SK-N-SH (cell line): ENCODE results near the gene G6PD. TPM values are rescaled to one million over a fixed set of nuclear protein-coding genes. Genes with fewer than 3 reads are reported as not detected.

Source experiments
- CTCF ChIA-PET: fragments of 300-600, 350-600 bp; formaldehyde crosslinking; extraction: SDS; loops from one replicate; lab custom pipeline; 2021; lab: Yijun Ruan, JAX
- POLR2A ChIA-PET: fragments of 350-600 bp; sonication (Branson Sonifier 250); formaldehyde crosslinking; extraction: SDS; loops from one replicate; lab custom pipeline; 2020; ENCODE audit warnings: antibody characterized with exemption, inconsistent platforms; lab: Yijun Ruan, JAX
- DNase-seq: peaks from one replicate; pipeline ENCODE4 v3.0.0; 2012
- H2AFZ ChIP-seq: fragments of 200-600 bp; sonication (generic); 2 replicates; pipeline ENCODE4 v1.8.1; 2016; ENCODE audit warnings: antibody characterized with exemption, mild to moderate bottlenecking, low read depth
- H3F3A ChIP-seq: fragments of 200-600 bp; sonication (generic); replicated peaks from 2 replicates; pipeline ENCODE3; 2016; ENCODE audit warnings: antibody characterized with exemption, mild to moderate bottlenecking; ENCODE audit not compliant: insufficient read depth
- H3K27ac ChIP-seq, 2 experiments: fragments of 200-500 bp in 1 of 2; fragments of 200-600 bp in 1 of 2; sonication (Bioruptor generic) in 1 of 2; sonication (generic), shearing (Covaris generic) in 1 of 2; 2 replicates each; pipeline versions ENCODE4 v1.5.1 to v1.6.1; 2014 to 2016; ENCODE audit warnings: low read depth in 2 of 2, inconsistent platforms in 1 of 2, low read length in 1 of 2, mild to moderate bottlenecking in 1 of 2, mixed read lengths in 1 of 2
- H3K27me3 ChIP-seq: fragments of 200-600 bp; sonication (generic), shearing (Covaris generic); 2 replicates; pipeline ENCODE4 v1.6.1; 2016; ENCODE audit warnings: mixed run types; ENCODE audit not compliant: insufficient read depth
- H3K36me3 ChIP-seq, 2 experiments: fragments of 200-500 bp in 1 of 2; fragments of 200-600 bp in 1 of 2; sonication (Bioruptor generic) in 1 of 2; sonication (generic) in 1 of 2; replicated peaks in 1 of 2; 2 replicates each; pipeline versions ENCODE3 to v1.5.1; 2014 to 2016; ENCODE audit warnings: low read length in 1 of 2, mild to moderate bottlenecking in 1 of 2; ENCODE audit not compliant: insufficient read depth in 2 of 2, control insufficient read depth in 1 of 2
- H3K4me1 ChIP-seq, 2 experiments: fragments of 200-500 bp in 1 of 2; fragments of 200-600 bp in 1 of 2; sonication (Bioruptor generic) in 1 of 2; sonication (generic), shearing (Covaris generic) in 1 of 2; 2 replicates each; pipeline versions ENCODE4 v1.5.1 to v1.6.1; 2014 to 2016; ENCODE audit warnings: low read depth in 1 of 2, low read length in 1 of 2, mixed run types in 1 of 2; ENCODE audit not compliant: insufficient read depth in 2 of 2, control insufficient read depth in 1 of 2
- H3K4me2 ChIP-seq: fragments of 200-600 bp; sonication (generic), shearing (Covaris generic); 2 replicates; pipeline ENCODE4 v1.6.1; 2017; ENCODE audit warnings: mixed run types
- H3K4me3 ChIP-seq, 2 experiments: fragments of 200-500 bp in 1 of 2; fragments of 200-600 bp in 1 of 2; sonication (Bioruptor generic) in 1 of 2; sonication (generic), shearing (Covaris generic) in 1 of 2; 2 replicates each; pipeline versions ENCODE4 v1.5.1 to v1.8.1; 2014 to 2016; ENCODE audit warnings: low read depth in 2 of 2, inconsistent platforms in 1 of 2, low read length in 1 of 2, mild to moderate bottlenecking in 1 of 2, mixed read lengths in 1 of 2, moderate library complexity in 1 of 2
- H3K79me2 ChIP-seq: fragments of 200-600 bp; sonication (generic); 2 replicates; pipeline ENCODE4 v1.8.1; 2017; ENCODE audit warnings: mild to moderate bottlenecking; ENCODE audit not compliant: insufficient read depth
- H3K9ac ChIP-seq: fragments of 200-600 bp; sonication (generic); 2 replicates; pipeline ENCODE4 v1.6.1; 2017; ENCODE audit warnings: mixed run types
- H3K9me2 ChIP-seq: fragments of 200-600 bp; sonication (generic); 2 replicates; pipeline ENCODE4 v1.6.1; 2017; ENCODE audit warnings: mixed run types
- H3K9me3 ChIP-seq: fragments of 200-600 bp; sonication (generic); 2 replicates; pipeline ENCODE4 v1.6.1; 2017; ENCODE audit warnings: mixed run types, mild to moderate bottlenecking, moderate library complexity
- H4K20me1 ChIP-seq: fragments of 200-600 bp; sonication (generic); 2 replicates; pipeline ENCODE4 v1.6.1; 2017; ENCODE audit warnings: mild to moderate bottlenecking, mixed run types; ENCODE audit not compliant: insufficient read depth
- CHD2 ChIP-seq: fragments of 150-350 bp; IDR thresholded peaks from 2 replicates; pipeline ENCODE4 v1.6.1; 2018; ENCODE audit warnings: low read length; ENCODE audit not compliant: partially characterized antibody
- EP300 ChIP-seq, 2 experiments: IDR thresholded peaks; 2 replicates each; pipeline versions ENCODE4 v1.4.0 to v1.6.1; 2012; ENCODE audit warnings: borderline replicate concordance in 1 of 2, low read depth in 1 of 2, low read length in 1 of 2
- FOXJ3 ChIP-seq: sonication (generic); formaldehyde crosslinking; IDR thresholded peaks from 2 replicates; pipeline ENCODE4 v1.5.1; 2020; ENCODE audit warnings: mild to moderate bottlenecking, missing genetic modification reagents
- MXI1 ChIP-seq: IDR thresholded peaks from 2 replicates; pipeline ENCODE4 v1.6.1; 2012; ENCODE audit warnings: mild to moderate bottlenecking, low read depth, low read length, improper control_type of control experiment
- NRF1 ChIP-seq: IDR thresholded peaks from 2 replicates; pipeline ENCODE4 v1.6.1; 2012; ENCODE audit warnings: low read depth, mild to moderate bottlenecking, low read length
- RAD21 ChIP-seq: IDR thresholded peaks from 2 replicates; pipeline ENCODE4 v1.6.1; 2012; ENCODE audit warnings: mild to moderate bottlenecking, low read length
- RCOR1 ChIP-seq: fragments of 150-350 bp; IDR thresholded peaks from 2 replicates; pipeline ENCODE4 v1.6.1; 2017; ENCODE audit warnings: antibody characterized with exemption, low read length
- TAF1 ChIP-seq: IDR thresholded peaks from 2 replicates; pipeline ENCODE4 v1.6.1; 2012; ENCODE audit warnings: low read depth, mild to moderate bottlenecking, low read length, moderate library complexity, borderline replicate concordance
- WGBS: methylation state at CpG from one replicate; pipeline ENCODE4 v1.1.6; 2017; ENCODE audit warnings: low lambda C conversion rate; 5-methylcytosine and 5-hydroxymethylcytosine counted together
- polyA plus RNA-seq, 3 experiments: library from polyadenylated mRNA; depleted of rRNA; stranded (reverse); fragments of >200 nt; gene quantifications; 2 replicates each; pipeline ENCODE4 v1.2.3, GENCODE V29; 2012
- TF ChIP-seq, protein P1 (sequence below): IDR thresholded peaks from 2 replicates; pipeline ENCODE4; 2012
- TF ChIP-seq, protein P2 (sequence below): IDR thresholded peaks from 2 replicates; pipeline ENCODE4 v1.4.0; 2012; ENCODE audit warnings: low read depth, borderline replicate concordance

G6PD gene
- polyA plus RNA-seq, 1 of the 3 experiments (the other 2 are of a cell fraction) = 131 TPM

DNA sequence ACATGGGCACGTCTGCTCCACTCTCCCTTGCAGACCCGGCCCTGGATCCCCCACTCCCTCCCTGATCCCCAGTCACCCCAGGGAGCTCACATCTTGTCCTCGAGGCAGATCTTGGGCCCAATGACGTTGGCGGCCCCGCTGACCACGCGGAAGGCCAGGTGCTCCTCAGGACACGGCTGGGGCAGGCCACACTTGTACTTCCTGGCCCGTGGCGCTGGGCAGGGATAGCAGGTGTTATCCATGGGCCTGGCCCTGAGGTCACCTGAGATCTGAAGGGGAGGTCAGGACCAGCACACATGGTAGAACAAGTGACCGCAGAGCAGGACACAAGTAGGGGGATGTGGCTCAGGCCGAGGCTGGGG is 38.3 kb downstream of the G6PD start:
- 41% methylated on average over 8 of the region's 13 CpGs for WGBS

DNA sequence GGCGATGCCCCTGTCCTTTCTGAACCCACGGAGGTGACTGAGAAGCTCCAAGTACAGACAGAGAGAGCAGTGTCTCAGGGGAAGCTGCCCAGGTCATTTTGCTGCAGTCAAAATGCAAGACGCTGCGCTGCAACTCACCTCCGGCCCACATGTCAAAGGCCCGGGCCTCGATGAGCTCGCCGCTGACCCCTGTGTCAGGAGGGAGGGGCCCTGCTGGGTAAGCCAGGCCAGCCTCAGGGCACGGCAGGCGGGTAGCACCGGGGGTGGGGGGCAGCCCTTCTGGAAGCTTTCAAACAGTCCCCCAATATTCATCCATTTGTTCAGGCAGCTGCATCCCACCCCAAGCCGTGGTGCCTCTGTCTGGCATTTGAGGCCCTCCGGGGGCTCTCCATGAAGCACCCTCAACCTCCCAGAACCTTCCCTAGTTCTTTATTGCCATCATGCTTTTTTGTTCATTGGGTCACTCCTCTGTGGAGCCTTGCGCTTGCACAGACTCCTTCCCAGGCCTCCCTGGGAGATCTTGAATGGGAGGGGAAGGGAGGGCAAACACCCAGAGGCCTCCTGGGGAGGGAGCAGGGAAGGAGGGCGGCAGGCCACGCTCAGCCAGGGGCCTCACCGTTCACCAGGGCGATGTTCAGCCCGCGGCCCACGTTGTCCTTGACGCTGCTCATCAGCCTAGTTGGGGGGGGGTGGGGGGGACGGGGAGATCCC is 38.8 kb downstream of the G6PD start:
- no peak overlapping the region for H3K4me3 ChIP-seq
- 49% methylated on average over 5 of the region's 24 CpGs for WGBS

More for the DNA sequence above, 38.3 kb downstream of the G6PD start:
- Histone ChIP-seq H3K9ac (no peak overlapping the region), H3K36me3 (no peaks in the 10 kb centered on the region)
- TF ChIP-seq RCOR1 (no peak), MXI1 (no peak), RAD21 (no peak), EP300 (IDR thresholded peaks at IDR 0.05; ENCODE audit: borderline replicate concordance in 1 of 2, low read depth in 1 of 2, low read length in 1 of 2) (no peak)
- TF ChIP-seq, protein P1, sequence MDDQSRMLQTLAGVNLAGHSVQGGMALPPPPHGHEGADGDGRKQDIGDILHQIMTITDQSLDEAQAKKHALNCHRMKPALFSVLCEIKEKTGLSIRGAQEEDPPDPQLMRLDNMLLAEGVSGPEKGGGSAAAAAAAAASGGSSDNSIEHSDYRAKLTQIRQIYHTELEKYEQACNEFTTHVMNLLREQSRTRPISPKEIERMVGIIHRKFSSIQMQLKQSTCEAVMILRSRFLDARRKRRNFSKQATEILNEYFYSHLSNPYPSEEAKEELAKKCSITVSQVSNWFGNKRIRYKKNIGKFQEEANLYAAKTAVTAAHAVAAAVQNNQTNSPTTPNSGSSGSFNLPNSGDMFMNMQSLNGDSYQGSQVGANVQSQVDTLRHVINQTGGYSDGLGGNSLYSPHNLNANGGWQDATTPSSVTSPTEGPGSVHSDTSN = no peak
- TF ChIP-seq, all 33 proteins: peak for 0
- no peaks in the 10 kb centered on the region for H3K4me1 ChIP-seq
- ChIA-PET CTCF (no interaction called here), POLR2A (no interaction called here)
- H3K79me2 ChIP-seq = no peaks in the 10 kb centered on the region
- no peaks in the 10 kb centered on the region for H3K9me2 ChIP-seq
- H3K27me3 ChIP-seq = no peaks in the 10 kb centered on the region; the same call in 1 of the 2 replicates
- no peak overlapping the region for H3K4me3 ChIP-seq
- no peak for DNase-seq
- no peaks in the 10 kb centered on the region for H4K20me1 ChIP-seq
- no peak overlapping the region for H3K4me2 ChIP-seq
- H3K9me3 ChIP-seq = no peaks in the 10 kb centered on the region
- H3F3A ChIP-seq = no peaks in the 10 kb centered on the region
- H2AFZ ChIP-seq = no peak overlapping the region
- H3K27ac ChIP-seq = no peak overlapping the region

More for the DNA sequence above, 38.8 kb downstream of the G6PD start:
- Histone ChIP-seq H3K27ac (no peak overlapping the region), H3K27me3 (no peaks in the 10 kb centered on the region; the same call in 1 of the 2 replicates), H4K20me1 (no peaks in the 10 kb centered on the region), H3K9me2 (no peaks in the 10 kb centered on the region), H3K4me2 (no peak overlapping the region)
- TF ChIP-seq, protein P2, sequence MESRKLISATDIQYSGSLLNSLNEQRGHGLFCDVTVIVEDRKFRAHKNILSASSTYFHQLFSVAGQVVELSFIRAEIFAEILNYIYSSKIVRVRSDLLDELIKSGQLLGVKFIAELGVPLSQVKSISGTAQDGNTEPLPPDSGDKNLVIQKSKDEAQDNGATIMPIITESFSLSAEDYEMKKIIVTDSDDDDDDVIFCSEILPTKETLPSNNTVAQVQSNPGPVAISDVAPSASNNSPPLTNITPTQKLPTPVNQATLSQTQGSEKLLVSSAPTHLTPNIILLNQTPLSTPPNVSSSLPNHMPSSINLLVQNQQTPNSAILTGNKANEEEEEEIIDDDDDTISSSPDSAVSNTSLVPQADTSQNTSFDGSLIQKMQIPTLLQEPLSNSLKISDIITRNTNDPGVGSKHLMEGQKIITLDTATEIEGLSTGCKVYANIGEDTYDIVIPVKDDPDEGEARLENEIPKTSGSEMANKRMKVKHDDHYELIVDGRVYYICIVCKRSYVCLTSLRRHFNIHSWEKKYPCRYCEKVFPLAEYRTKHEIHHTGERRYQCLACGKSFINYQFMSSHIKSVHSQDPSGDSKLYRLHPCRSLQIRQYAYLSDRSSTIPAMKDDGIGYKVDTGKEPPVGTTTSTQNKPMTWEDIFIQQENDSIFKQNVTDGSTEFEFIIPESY = no peak
- TF ChIP-seq TAF1 = no peak
- TF ChIP-seq FOXJ3 = no peak
- TF ChIP-seq NRF1 = no peak
- no peak for TF ChIP-seq CHD2
- TF ChIP-seq MXI1 = no peak
- TF ChIP-seq, all 33 proteins: peak for 0
- H3K4me1 ChIP-seq = no peaks in the 10 kb centered on the region
- no peaks in the 10 kb centered on the region for H3K79me2 ChIP-seq
- DNase-seq = no peak
- H3K9me3 ChIP-seq = no peaks in the 10 kb centered on the region
- ChIA-PET POLR2A (no interaction called here), CTCF (no interaction called here)
- H3K36me3 ChIP-seq = no peaks in the 10 kb centered on the region
- H3K9ac ChIP-seq = no peak overlapping the region
- no peaks in the 10 kb centered on the region for H3F3A ChIP-seq
- H2AFZ ChIP-seq = no peak overlapping the region
